Left forelimb (tissue), 1 donor: ENCODE measurements around the gene ZNF445.
A peak's percentile ranks its signal among the peaks of the same experiment; 100 is the strongest.
"Not testable (repeated sequence)": the region's sequence is repeated elsewhere in the genome, so short reads cannot be mapped to it uniquely, and the experiment has no call there.

Experiments used
- DNase-seq: peaks from one replicate; pipeline ENCODE4 v3.0.0-alpha.2; 2018; ENCODE audit warnings: low spot score

ZNF445 gene

DNA sequence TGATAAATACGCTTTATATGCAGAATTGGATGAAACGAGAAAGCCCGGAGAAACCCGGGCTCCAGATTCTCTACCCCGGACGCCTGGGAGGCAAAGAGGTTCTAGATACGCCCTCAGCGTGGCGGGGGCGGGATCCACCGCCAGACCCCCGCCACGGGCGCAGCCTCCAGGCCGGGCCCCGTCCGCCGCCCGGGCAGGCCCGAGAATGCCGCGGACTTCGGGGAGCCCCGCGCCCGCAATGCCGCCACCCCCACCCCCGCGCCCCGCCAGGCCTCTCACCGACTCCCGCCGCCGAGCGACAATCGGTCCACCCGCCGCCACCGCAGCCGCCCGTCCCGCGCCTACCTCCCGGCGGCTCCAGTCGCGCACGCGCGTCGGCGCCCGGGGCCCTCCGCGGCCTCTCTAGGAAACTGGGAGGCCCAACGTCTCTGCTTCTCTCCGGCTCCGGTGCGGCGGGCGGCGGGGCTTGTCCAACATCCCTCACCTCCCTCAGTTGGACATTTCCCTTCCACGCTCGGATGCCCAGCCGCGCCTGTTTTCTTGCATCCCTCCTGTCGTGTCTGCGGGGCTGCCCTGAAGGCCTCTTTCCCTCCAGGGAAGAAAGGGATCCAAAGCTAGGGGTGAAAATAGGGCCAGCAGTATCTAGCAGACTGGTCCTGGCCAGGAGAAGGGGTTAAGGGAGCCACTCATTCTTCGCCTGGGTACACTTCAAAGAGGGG lies at the start of gene ZNF445:
Gene ZNF445 (minus strand): TSS at position 359 of the 719 bp plus-strand sequence. CDS start 22,121 bp downstream, outside the sequence.
- DNase-seq = peak; percentile 89

DNA sequence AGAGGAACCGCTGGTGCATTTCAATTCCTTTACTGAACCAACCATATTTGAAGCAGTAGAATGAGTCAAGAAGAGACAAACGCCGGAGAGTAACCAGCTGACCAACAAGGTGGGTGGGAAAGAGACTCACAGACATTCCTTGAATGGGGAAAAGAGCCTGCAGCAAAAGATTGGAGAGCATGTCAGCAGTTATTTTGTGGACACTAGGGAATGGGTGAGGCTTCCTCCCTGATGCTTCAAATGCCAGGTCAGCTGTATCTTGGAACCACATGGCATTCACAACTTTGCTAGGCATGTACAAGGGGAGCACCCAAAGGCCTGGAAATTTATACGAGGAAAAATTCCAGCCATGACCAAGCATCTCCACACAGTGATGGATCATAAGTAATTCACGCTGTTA lies 47.6 kb upstream of the ZNF445 start:
- DNase-seq = no peak

DNA sequence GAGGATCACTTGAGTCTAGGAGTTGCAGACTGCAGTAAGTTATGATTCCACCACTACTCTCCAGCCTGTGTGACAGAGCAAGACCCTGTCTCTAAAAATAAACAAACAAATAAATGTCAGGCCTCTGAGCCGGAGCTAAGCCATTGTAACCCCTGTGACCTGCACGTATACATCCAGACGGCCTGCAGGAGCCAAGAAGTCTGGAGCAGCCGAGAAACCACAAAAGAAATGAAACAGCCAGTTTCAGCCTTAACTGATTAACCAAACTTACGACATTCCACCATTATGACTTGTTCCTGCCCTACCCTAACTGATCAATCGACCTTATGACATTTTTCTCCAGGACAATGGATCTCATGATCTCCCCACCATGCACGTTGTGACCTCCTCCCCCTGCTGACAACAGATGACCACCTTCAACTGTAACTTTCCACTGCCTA lies 45.0 kb upstream of the ZNF445 start:
- DNase-seq = no peak

DNA sequence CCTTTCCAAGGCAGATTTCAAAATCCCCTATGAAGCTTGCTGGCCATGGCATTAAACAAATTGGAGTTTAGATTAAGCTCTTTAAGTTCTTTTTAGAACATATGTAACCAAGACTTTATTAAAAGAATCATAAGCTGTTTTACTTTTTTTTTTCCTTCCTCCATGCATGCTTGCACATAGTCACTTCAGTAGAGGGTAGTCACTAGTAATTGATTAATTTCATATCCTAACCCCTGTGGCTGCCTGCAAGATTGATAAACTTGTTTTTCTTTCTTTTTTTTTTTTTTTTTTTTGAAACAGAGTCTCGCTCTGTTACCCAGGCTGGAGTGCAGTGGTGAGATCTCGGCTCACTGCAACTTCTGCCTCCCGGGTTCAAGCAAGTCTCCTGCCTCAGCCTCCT lies 44.3 kb upstream of the ZNF445 start:
- no peak for DNase-seq

DNA sequence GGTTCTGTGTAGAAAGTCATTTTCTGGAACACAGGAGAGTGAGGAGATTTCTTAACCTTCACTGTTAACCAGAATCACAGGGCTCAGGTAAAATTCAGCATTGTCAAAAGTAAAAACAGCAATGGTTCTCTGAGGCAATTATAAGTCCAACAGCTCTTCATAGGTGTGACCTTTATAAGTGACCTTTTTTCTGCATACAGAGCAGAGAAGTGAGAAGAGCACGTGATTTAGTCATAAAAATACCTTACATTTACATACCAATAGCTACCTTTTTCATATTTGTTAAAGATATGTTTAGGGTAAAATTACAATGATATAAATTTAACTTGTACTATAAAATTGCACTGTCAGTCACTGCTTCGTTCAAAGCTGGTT lies 41.3 kb upstream of the ZNF445 start:
- DNase-seq = no peak

DNA sequence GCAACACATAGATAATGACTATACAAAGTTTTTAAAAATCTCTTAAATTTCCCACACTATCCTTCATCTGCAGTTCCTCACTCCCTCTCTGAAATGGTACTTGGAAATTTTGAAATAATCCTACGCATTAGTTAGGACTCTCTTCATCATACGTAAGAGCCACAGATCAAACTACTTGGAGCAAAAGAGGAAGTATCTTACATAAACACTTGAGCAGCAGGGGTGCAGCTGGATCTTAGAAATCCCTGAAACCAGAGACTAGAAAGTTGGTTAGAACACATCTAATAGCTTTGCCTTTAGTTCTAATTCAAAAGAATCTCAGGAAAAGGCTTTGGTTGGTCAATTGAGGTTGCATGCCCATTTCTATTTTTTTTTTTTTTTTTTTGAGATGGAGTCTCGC lies 38.8 kb upstream of the ZNF445 start:
- DNase-seq = no peak

DNA sequence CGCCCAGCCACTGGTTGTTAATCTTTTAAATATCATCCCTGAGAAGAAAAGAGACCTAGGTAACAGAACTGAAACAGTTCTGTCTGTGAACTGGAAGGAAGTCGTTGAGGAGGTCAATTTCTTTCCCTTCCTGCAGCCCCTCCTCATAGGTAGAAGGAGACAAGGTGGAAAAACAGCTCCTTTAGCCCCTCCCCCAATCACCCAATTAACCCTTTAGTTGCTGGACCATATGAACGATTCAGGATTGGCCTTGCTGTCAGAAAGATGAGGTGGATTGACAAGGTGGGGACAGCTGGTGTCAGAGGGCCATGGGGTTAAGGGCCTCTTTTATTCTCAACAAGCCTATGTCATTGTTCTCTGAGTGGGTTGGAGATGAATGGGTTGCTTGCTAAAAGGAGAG lies 36.0 kb upstream of the ZNF445 start:
- DNase-seq = no peak

DNA sequence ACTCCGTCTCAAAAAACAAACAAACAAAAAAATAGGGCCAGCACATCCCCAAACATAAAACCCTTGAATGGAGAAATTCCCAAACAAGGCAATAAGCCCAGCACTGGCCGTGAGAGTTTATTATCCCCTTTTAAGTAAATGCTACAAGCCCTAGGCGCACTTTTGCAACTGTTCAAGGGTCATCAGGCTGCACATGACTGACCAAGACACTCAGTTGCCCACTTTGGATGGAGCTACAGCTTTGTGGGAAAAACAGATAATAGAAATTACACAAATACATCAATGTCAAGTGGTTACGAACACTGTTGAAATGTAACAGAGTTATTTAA lies 33.7 kb upstream of the ZNF445 start:
- no peak for DNase-seq

DNA sequence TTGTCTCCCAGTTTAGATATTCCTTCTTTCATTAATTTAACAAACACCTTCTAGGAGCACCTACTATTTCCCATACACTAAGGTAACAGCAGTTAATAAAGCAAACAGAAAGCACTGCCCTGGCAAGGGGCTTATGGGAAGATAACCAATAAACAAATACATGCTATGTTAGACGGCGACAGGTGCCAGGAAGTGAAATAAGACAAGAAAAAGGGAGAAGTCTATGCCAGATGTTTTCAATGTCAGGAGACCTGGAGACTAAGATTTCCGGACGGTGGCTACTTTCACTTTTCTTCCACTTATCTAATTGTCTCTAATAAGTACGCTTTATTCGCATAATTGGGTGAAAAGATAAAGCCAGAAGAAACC lies 32.5 kb upstream of the ZNF445 start:
- no peak for DNase-seq

DNA sequence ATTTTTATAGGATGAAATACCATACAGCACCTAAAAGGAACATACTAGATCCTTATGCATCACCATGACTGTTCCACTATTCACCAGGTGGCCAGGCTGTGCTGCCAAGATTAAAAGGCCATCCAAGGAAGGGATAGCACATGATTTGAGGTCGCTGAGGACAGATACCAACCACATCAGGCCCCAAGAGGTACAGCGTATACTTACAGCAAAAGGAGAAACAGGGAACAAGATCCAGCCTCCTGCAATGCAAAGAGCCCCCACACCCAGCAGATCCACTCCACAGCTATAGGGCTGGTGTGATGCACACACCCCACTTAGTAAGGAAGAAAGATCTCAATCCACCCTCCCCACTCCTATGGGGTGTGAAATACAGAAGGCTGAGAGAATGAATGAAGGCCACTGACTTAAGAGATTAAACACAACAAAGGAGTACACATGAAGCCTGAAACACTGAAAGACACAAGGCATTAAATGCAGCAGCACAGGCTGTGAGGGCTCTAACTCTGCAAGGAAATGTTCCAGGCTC lies 32.0 kb upstream of the ZNF445 start:
- DNase-seq = no peak

DNA sequence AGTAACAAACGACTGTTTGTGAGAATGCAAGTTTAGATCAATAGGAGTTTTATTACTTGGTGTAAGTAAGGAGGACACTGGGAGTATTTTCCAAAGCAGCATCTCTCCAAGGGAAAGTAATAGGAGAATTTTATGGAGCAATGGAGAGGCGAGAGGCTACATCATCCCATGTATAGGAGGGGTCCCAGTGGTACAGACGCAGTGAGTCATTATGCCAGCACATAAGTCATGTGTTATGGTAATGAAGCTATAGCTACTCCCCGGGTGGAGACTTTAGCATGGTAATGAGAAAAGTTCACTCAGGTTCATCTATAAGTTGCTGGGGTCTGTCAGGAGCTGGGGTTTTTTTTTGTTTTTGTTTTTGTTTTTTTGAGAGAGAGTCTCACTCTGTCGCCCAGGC lies 29.5 kb upstream of the ZNF445 start:
- no peak for DNase-seq

DNA sequence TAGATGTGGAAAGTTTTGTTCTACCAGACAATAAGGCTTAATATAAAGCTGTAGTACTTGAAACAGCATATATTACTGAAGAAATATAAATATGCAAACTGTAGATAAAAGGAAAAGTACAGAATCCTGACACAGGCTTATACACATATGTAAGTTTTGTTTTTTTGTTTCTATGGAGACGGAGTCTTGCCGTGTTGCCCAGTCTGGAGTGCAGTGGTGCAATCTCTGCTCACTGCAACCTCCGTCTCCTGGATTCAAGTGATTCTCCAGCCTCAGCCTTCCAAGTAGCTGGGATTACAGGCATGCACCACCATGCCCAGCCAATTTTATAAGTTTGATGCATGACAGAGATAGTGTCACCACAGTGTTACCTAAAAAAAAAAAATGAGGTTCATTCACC lies 29.1 kb upstream of the ZNF445 start:
- DNase-seq = no peak

DNA sequence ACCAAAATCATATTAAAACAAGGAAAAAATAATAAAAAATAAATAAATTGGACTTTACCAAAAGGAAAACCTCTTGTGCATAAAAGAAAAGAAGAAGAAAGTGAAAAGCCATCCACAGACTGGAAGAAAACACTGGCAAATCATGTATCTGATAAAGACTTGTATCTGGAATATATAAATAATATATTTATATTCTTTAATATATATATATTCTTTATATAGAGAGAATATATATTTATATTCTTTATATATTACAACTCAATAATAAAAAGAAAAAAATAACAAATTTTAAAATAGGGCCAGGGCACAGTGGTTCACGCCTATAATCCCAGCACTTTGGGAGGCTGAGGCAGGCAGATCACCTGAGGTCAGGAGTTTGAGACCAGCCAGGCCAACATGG lies 27.1 kb upstream of the ZNF445 start:
- DNase-seq = no peak

DNA sequence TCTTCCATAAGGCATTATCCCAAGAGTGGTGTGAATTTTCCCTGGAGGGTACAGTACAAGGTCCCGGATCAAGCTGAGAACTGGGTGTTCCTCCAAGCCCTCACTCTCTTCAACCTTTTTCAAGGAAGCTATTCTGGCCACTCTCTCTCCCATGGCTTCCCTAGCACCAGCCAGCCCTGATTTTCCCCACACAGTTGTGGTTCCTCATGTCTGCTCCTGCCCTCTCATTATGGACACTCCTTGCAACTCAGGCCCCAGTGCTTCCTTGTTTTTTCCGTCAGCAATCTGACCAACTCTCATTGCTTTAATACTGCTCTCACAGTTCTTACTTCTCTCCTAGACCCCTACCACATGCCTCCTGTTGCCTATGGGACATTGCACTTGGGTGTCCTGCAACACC lies 25.7 kb upstream of the ZNF445 start:
- not testable (repeated sequence) for DNase-seq

DNA sequence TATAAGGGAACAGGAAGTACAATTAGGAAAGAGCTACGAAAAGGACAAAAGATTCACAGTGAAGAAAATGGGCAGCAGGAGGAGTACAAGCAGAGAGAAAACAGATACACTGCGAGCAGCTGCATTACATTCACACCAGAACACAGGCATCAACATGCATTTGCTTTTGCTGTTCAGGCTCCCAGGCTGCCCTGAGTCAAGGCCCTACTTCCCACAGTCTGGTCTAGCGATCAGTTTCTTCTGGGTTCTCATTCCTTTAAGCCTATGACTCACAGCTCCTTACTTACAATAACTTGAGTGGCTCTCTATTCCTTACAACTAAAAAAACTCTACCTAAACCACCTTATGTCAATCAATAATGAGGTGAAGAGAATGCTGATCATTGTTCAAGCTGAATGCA lies 24.5 kb upstream of the ZNF445 start:
- no peak for DNase-seq

DNA sequence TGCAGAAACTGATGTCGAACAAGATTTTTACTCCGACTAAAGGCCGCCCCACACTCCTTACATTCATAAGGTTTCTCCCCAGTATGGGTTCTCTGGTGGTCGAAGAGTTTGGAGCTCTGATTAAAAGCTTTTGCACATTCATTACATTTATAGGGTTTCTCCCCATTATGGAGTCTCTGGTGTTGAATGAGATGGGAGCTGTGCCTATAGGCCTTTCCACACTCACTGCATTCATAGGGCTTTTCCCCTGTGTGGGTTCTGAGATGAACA lies 22.4 kb upstream of the ZNF445 start:
- not testable (repeated sequence) for DNase-seq

DNA sequence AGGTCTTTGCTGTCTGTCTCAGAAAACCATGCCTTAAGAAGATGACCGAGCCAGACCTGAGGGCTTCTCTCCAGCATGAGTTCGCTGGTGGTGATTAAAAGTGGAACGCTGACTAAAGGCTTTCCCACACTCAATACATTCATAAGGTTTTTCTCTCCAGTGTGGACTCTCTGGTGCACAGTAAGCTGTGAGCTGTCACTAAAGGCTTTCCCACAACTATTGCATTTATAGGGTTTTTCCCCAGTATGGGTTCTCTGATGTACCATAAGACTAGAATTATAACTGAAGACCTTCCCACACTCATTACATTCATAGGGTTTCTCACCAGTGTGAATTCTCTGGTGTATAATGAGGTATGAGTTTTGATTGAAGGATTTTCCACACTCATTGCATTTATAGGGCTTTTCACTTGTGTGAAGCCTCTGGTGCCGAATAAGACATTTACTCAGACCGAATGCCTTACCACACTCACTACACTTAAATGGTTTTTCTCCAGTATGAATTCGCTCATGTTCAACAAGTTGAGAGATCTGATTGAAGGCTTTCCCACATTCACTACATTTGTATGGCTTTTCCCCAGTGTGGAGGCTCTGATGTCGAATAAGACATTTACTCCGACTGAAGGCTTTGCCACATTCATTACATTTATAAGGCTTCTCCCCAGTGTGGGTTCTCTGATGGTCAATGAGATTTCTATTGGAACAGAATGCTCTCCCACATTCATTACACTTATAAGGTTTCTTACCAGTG lies 21.9 kb upstream of the ZNF445 start:
- DNase-seq = no peak

DNA sequence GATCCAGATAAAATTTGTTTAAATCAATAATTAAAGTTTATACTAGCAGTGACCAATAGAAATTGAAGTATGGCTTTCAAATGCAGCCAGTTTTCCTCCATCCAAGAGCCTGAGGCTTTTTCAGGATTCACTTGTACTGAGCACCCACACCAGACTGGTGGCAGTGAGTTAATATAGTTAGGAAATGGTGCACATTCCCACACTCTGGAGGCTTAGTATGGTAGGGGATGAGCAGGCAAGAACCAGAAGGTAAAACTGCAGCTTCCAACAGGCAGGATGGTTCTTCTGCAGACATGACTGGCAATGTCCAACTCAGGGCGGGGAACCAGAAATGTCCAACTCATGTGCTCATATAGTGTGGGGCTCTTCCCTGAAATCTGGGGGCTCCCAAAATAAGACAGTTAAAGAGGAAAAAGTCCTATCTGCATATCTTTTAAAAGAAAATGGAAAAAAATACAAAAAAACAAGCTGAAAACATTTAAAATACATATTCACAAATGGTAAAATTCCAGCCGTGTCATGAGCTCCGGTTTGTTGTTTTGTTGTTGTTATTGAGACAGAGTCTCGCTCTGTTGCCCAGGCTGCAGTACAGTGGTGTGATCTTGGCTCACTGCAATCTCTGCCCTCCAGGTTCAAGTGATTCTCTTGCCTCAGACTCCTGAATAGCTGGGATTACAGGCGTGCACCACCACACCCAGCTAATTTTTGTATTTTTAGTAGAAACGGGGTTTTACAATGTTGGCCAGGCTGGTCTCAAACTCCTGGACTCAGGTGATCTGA lies 18.4 kb upstream of the ZNF445 start:
- no peak for DNase-seq

DNA sequence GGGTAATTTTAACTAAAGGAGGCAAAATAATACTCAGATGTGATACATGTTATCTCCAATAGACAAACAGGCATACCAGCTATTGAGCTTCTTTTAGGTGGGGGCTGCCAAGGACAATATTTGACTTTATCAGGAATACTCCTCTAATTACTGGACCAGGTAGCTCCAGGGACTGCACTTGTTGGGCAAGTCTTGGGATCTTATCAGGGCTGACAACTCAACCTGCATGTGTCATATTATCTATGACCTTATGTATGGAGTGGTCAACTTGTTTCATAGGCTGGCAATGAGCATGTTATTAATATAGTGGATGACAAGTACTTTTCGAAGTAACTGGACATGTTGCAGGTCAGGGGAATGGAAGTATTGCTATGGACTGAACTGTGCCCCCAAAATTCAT lies 15.0 kb upstream of the ZNF445 start:
- DNase-seq = no peak

DNA sequence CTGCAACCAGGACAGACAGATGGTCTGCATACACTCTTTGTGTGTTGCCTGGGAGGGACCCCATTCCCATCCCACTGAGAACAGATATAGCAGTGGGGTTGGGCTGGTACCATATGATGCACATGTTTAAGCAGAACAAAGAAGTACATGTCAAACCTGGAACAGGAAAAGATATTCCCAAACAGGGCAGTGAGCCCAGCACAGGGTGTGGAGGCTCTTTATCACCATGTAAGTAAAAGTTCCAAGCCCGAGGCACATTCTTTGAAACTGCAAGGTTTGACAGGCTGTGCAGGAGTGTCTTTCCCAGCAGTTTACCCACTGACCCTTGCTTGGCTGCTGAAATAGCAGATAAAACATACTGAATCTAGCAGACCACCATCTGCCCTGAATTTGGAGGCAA lies 5.3 kb upstream of the ZNF445 start:
- DNase-seq = no peak

DNA sequence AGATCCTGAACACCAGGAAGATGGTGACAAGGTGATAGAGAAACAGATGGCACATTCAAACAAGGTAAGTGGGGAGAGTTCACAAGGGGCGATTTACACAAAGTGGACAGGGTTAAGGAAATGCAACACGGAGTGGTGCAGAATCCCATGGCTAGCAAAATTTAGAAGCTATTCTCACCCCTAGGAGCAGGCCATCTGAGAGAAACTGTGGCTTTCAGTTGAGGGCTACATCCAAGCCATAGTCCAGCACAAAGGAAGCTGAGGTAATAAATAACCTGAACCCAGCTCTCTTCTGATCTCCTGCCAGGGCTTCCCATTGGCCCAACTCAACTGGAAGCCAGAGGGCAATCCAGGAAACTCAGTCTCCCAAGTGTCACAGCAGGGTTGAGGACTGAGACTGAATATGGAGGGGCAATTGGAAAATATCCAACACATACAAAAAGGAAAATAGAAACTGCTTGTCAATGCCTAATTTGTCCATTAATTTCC lies 1.2 kb upstream of the ZNF445 start:
- no peak for DNase-seq

DNA sequence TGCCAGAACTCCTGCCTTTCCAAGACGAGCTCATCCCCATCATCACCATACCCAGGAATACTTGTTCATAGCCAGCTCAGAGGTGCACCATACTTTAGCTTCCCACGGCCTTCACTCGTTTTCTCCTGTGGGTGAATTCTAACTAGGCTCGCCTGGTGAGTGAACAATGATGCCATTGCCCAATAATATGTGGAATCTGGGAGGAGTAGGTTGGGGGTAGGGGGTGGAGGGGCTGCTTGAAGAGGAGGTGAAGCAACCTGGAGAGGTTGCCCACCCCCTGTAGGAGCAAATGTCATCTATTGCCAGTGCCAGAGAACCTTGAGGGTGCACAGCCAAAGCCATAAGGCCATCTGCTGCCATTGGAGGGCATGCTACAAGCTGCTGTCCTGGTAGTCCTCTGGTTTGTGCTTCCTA lies 592 bp upstream of the ZNF445 start:
- no peak for DNase-seq

DNA sequence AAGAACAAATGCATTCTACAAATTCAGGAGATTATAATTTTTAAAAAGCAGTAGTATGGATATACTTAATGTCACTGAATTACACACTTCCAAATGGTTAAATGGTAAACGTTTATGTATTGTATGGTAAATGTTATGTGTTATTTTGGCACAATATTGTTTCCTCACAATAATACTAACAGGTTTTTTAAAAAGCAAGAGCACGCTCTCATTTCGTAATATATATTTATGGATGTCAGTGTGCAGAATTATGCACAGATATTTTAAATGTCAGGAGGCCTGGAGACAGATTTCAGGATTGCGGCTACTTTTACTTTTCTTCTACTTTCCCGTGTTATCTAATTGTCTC lies 533 bp downstream of the ZNF445 start:
- DNase-seq = no peak
